Measurements from ENCODE around the gene NID2. TPM values are rescaled to one million over a fixed set of nuclear protein-coding genes. Genes with fewer than 3 reads are reported as not detected.

Gene NID2
- total and polyA plus RNA-seq, 12 donors: 7.2 to 61.3 (median 33.0) TPM

GRCh38 chr14:51999084-51999483 is 69.8 kb downstream of the NID2 start:
- Histone ChIP-seq H3K4me1 (replicated peaks in 1 of 2) (peaks cover 0 to 28% of the 10 kb centered on the region in 2 donors), H3K36me3 (replicated peaks in 1 of 2) (peaks cover 0 to 44% of the 10 kb centered on the region in 2 donors), H3K27me3 (no peaks in the 10 kb centered on the region), H3K9me3 (replicated peaks in 1 of 3) (no peaks in the 10 kb centered on the region), H3K4me3 (no peak overlapping the region), H3K27ac (no peak overlapping the region)
- no peak for DNase-seq
- intact Hi-C loops (cut with DNase I): no loop called here
- WGBS, 4 donors: 73 to 85% (median 78%) methylated on average over 2 of the region's 2 CpGs
- TF ChIP-seq CTCF (IDR thresholded peaks at IDR 0.05): no peak
- no peak for TF ChIP-seq POLR2A (IDR thresholded peaks at IDR 0.05)

- no peak overlapping the region for H3K4me3 ChIP-seq
- intact Hi-C loops (cut with DNase I): no loop called here
- H3K36me3 ChIP-seq (replicated peaks in 1 of 2): peaks cover 0 to 51% of the 10 kb centered on the region in 2 donors
- no peaks in the 10 kb centered on the region for H3K9me3 ChIP-seq (replicated peaks in 1 of 3)
- no peaks in the 10 kb centered on the region for H3K27me3 ChIP-seq
- H3K27ac ChIP-seq: no peak overlapping the region
- TF ChIP-seq POLR2A (IDR thresholded peaks at IDR 0.05) (no peak), CTCF (IDR thresholded peaks at IDR 0.05) (no peak)
- H3K4me1 ChIP-seq (replicated peaks in 1 of 2): peaks cover 0 to 26% of the 10 kb centered on the region in 2 donors
- no peak for DNase-seq
Observed at GRCh38 chr14:51998348-51998747, 70.5 kb downstream of the NID2 start.

GRCh38 chr14:51996148-51996746 is 72.6 kb downstream of the NID2 start:
- Histone ChIP-seq H3K36me3 (replicated peaks in 1 of 2) (peaks cover 0 to 55% of the 10 kb centered on the region in 2 donors), H3K27me3 (no peaks in the 10 kb centered on the region), H3K27ac (no peak overlapping the region), H3K9me3 (replicated peaks in 1 of 3) (no peaks in the 10 kb centered on the region), H3K4me1 (replicated peaks in 1 of 2) (peaks cover 0 to 18% of the 10 kb centered on the region in 2 donors), H3K4me3 (no peak overlapping the region)
- no peak for DNase-seq
- TF ChIP-seq CTCF (IDR thresholded peaks at IDR 0.05) (peak; percentile 42 to 73 (median 62)), POLR2A (IDR thresholded peaks at IDR 0.05) (no peak)
- intact Hi-C loops (cut with DNase I): no loop called here
- WGBS, 4 donors: 43 to 52% (median 50%) methylated on average over 4 of the region's 4 CpGs

- H3K9me3 ChIP-seq (replicated peaks in 1 of 3): no peaks in the 10 kb centered on the region
- H3K4me3 ChIP-seq: no peak overlapping the region
- H3K4me1 ChIP-seq (replicated peaks in 1 of 2): peaks cover 6 to 24% of the 10 kb centered on the region in 2 donors
- no peak for DNase-seq
- no peak for TF ChIP-seq POLR2A (IDR thresholded peaks at IDR 0.05)
- no peak for TF ChIP-seq CTCF (IDR thresholded peaks at IDR 0.05)
- no peak overlapping the region for H3K27ac ChIP-seq
- intact Hi-C loops (cut with DNase I): no loop called here
- no peaks in the 10 kb centered on the region for H3K27me3 ChIP-seq
- WGBS, 4 donors: 75 to 83% (median 79%) methylated on average over 3 of the region's 3 CpGs
- peaks cover 0 to 39% of the 10 kb centered on the region in 2 donors for H3K36me3 ChIP-seq (replicated peaks in 1 of 2)
Observed at GRCh38 chr14:51993285-51993920, 75.5 kb downstream of the NID2 start.

All from adrenal gland (tissue), 12 donors.